Measurements from ENCODE around the gene HCN1.

GRCh38 chr5:45643056-45643455 lies 53.1 kb downstream of the HCN1 start:
- no peak for TF ChIP-seq POLR2A (IDR thresholded peaks at IDR 0.05)
- TF ChIP-seq CTCF (IDR thresholded peaks at IDR 0.05 in 8 of 11, conservative IDR thresholded peaks at IDR 0.05 in 3 of 11): no peak
- TF ChIP-seq POLR2AphosphoS5 (IDR thresholded peaks at IDR 0.05): no peak
